Kidney (tissue), 14 donors: Measurements from ENCODE around the gene ALDH4A1. TPM values are rescaled to one million over a fixed set of nuclear protein-coding genes. Genes with fewer than 3 reads are reported as not detected.

Source experiments
- DNase-seq, 5 donors: peaks; one replicate each; pipeline ENCODE4 v3.0.0-alpha.2; 2013 to 2020
- FAIRE-seq: peaks from 2 replicates; lab custom pipeline; 2012; peaks lifted over from hg19 to GRCh38; lab: Jason Lieb, UNC
- H3K27ac ChIP-seq, 2 donors: one replicate each; pipeline ENCODE4 v1.7.0; 2013; ENCODE audit warnings: low read depth in 2 of 2, low read length in 2 of 2, inconsistent platforms in 1 of 2
- H3K27me3 ChIP-seq: one replicate; pipeline ENCODE4 v1.7.1; 2013; ENCODE audit warnings: low read length, inconsistent platforms; ENCODE audit not compliant: control insufficient read depth, insufficient read depth
- H3K36me3 ChIP-seq, 3 donors: one replicate each; pipeline versions ENCODE4 v1.7.0 to v1.7.1; 2013; ENCODE audit warnings: low read length in 3 of 3, control low read depth in 1 of 3, inconsistent platforms in 1 of 3; ENCODE audit not compliant: insufficient read depth in 3 of 3, control insufficient read depth in 2 of 3
- H3K4me1 ChIP-seq, 3 donors: one replicate each; pipeline versions ENCODE4 v1.7.0 to v1.7.1; 2013; ENCODE audit warnings: low read length in 3 of 3, inconsistent platforms in 1 of 3, low read depth in 1 of 3; ENCODE audit not compliant: control insufficient read depth in 2 of 3, insufficient read depth in 2 of 3
- H3K4me3 ChIP-seq, 3 donors: one replicate each; pipeline versions ENCODE4 v1.7.0 to v1.8.1; 2013; ENCODE audit warnings: low read length in 3 of 3, control low read depth in 1 of 3, inconsistent platforms in 1 of 3
- H3K9ac ChIP-seq, 3 donors: one replicate each; pipeline versions ENCODE4 v1.7.0 to v1.7.1; 2013; ENCODE audit warnings: low read length in 3 of 3, control low read depth in 1 of 3, inconsistent platforms in 1 of 3
- H3K9me3 ChIP-seq, 3 donors: one replicate each; pipeline versions ENCODE4 v1.7.0 to v1.7.1; 2013; ENCODE audit warnings: low read length in 3 of 3, control low read depth in 1 of 3, inconsistent platforms in 1 of 3; ENCODE audit not compliant: control insufficient read depth in 2 of 3, insufficient read depth in 1 of 3
- CTCF ChIP-seq: IDR thresholded peaks from 3 replicates; pipeline ENCODE4 v1.5.1; 2012; ENCODE audit warnings: mild to moderate bottlenecking, moderate library complexity, borderline replicate concordance; ENCODE audit not compliant: insufficient read depth; ENCODE audit errors: extremely low read depth
- intact Hi-C: fragments of 100-400 bp; cut with DNase I; formaldehyde crosslinking; loops from one replicate; pipeline ENCODE4 v1.11.1; 2022
- polyA plus RNA-seq: library from polyadenylated mRNA; stranded (reverse); fragments of 350-450 nt; fragmentation: Illumina TruSeq; extraction: RNeasy Lipid Tissue Mini Kit (QIAGEN cat#74804); gene quantifications from one replicate; pipeline ENCODE4 v1.2.3, GENCODE V29; 2014; ENCODE audit warnings: low read depth, low replicate concordance; ENCODE audit not compliant: insufficient read depth
- total RNA-seq: library from RNA; stranded (reverse); fragmentation: NEBNext Ultra II Directional; extraction: Animal tissue kit (Norgen Biotek cat#: 25700); gene quantifications from one replicate; pipeline ENCODE4 v1.2.1, GENCODE V29; 2021
- donor health status: control.
- donor health status: control.
- donor health status: control.
- donor health status: control.
- donor health status: control.
- donor health status: DM: yes; HTN: yes; CAD: no.
- donor health status: Normal renal cell carcinoma (clear cell type).

The ALDH4A1 gene
- total and polyA plus RNA-seq, 2 donors from 2014 or later = 49.3 to 352 TPM

- DNase-seq (no peak), FAIRE-seq (no peak)
- no peak overlapping the region for H3K27ac ChIP-seq
- peaks cover 4 to 8% (median 6%) of the 10 kb centered on the region in 3 donors for H3K36me3 ChIP-seq
- H3K4me3 ChIP-seq = no peak overlapping the region
- H3K9me3 ChIP-seq = no peaks in the 10 kb centered on the region
- no peak for TF ChIP-seq CTCF
- H3K9ac ChIP-seq = no peak overlapping the region
- intact Hi-C loops = loop anchor here (10.0 kb wide), 1 partner anchor 178 kb away; no protein-coding TSS in a partner anchor
- H3K27me3 ChIP-seq = no peaks in the 10 kb centered on the region
- H3K4me1 ChIP-seq = peaks cover 5 to 13% (median 9%) of the 10 kb centered on the region in 3 donors
Measured at GRCh38 chr1:18917071-18917799, 14.9 kb upstream of the ALDH4A1 start.

GRCh38 chr1:18915341-18915740 lies 13.0 kb upstream of the ALDH4A1 start:
- Histone ChIP-seq H3K36me3 (peaks cover 8 to 16% (median 14%) of the 10 kb centered on the region in 3 donors), H3K9ac (no peak overlapping the region), H3K27ac (no peak overlapping the region), H3K9me3 (no peaks in the 10 kb centered on the region), H3K4me3 (no peak overlapping the region), H3K4me1 (peaks cover 0 to 9% (median 9%) of the 10 kb centered on the region in 3 donors), H3K27me3 (no peaks in the 10 kb centered on the region)
- DNase-seq (no peak), FAIRE-seq (no peak)
- intact Hi-C loops = loop anchor here (10.0 kb wide), 1 partner anchor 179 kb away; no protein-coding TSS in a partner anchor
- no peak for TF ChIP-seq CTCF

GRCh38 chr1:18913065-18913835 lies 10.9 kb upstream of the ALDH4A1 start:
- Histone ChIP-seq H3K27me3 (no peaks in the 10 kb centered on the region), H3K4me3 (no peak overlapping the region), H3K9ac (peak overlapping the region in 2 of 3 donors; percentile 29 to 73), H3K27ac (peak overlapping the region; percentile 49 to 62), H3K36me3 (peaks cover 9 to 29% (median 23%) of the 10 kb centered on the region in 3 donors), H3K4me1 (peaks cover 0 to 9% (median 9%) of the 10 kb centered on the region in 3 donors), H3K9me3 (no peaks in the 10 kb centered on the region)
- peak; percentile 11 for FAIRE-seq
- peak; percentile 98 for TF ChIP-seq CTCF
- DNase-seq = peak; percentile 92 to 96 (median 93)
- intact Hi-C loops = loop anchor here (10.0 kb wide), 1 partner anchor 182 kb away; no protein-coding TSS in a partner anchor
